Hematopoietic multipotent progenitor cell treated with erythropoietin and hydrocortisone succinate and interleukin-3 and kit ligand, for 17 days (in vitro differentiated cells): ENCODE data around the gene PROK1.

ENCODE experiments used
- DNase-seq: peaks from one replicate; pipeline ENCODE4 v3.0.0-alpha.2; 2015; ENCODE audit warnings: low spot score

The PROK1 gene

DNA sequence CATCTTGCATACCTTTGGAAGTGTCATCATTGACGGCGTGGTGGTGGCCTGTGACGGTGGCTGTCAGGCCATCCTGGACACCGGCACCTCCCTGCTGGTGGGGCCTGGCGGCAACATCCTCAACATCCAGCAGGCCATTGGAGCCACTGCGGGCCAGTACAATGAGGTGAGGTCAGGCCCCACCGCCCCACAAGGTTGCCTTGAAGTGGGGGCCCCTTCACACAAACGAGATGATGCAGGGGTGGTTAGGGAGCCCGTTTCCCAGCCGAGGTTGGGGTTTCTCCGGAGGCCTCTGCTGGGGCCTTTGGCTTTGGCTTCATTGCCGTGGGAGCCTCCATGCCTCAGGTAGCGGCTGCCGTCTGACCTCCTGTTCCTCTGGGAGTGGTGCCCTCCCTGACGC lies 38.5 kb downstream of the PROK1 start:
- no peak for DNase-seq

- no peak for DNase-seq
Measured at GRCh38 chr1:110489973-110490542, 39.1 kb downstream of the PROK1 start.

DNA sequence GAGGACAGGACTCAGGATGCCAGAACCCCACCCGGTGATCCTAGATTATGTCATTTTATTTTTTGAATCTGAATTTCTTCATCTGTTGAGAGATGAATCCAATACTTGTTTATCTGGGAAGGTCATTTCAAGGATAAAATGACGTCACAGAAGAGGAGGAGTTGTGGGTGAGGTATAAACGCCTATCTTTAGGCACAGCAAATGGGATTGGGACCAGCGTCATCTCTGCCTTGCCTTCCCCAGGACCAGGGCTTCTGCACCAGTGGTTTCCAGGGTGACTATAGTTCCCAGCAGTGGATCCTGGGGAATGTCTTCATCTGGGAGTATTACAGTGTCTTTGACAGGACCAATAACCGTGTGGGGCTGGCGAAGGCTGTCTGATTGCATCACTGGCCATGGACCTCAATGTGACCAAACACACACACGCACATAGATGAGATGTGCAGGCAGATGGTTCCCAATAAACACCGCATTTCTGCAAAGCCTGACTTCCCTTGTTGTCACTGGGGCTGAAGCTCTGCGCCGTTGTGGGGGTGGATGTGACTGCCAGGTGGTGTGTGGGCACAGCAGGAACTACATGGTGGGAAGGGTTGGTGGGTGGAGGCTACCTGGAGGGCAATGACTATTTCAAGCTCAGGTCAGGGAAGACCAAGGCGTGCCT lies 40.0 kb downstream of the PROK1 start:
- DNase-seq = no peak

- no peak for DNase-seq
Measured at GRCh38 chr1:110492573-110492972, 41.6 kb downstream of the PROK1 start.

GRCh38 chr1:110493059-110493699 lies 42.2 kb downstream of the PROK1 start:
- no peak for DNase-seq

GRCh38 chr1:110494036-110494435 lies 43.1 kb downstream of the PROK1 start:
- DNase-seq = no peak

DNA sequence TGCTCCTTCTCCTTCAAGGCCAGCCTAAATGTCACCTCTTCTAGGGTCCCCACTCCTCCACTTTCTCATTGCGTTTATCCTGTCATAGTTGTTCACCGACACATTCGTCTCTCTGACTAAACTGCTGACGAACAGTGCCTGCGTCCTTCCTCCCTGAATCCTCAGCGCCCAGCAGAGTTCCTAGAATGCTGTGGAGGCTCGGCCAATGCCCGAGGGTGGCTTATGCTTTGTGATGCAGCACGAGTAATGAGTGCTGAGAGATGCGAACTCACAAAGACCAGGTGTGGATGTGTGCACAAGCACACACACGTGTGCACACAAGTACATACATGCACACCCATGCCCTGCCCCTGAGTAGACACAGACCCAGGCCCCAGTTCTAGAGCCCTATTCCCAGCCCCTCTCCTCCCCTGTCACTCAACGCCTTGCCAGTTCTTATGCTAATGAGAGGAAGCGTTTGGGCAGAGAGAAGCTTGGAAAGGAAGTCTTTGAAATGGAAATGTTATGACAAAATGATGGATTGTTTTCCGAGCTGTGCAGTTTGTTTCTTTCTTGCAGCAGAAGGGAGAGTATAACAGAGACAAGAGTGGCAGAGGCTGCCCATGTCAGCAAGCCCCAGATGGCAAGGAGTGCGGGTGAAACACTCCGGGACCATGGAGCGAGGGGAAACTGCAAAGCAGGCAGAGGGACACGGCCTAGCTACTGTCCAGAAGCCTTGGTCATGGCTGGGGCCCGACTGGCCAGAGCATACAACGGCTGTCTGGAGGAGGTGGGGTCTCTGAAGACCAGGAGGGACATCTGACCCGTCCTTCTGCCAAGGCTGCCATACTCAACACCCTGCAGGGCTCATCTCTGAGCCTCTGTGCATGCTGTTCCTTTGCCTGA lies 43.8 kb downstream of the PROK1 start:
- DNase-seq = no peak

DNA sequence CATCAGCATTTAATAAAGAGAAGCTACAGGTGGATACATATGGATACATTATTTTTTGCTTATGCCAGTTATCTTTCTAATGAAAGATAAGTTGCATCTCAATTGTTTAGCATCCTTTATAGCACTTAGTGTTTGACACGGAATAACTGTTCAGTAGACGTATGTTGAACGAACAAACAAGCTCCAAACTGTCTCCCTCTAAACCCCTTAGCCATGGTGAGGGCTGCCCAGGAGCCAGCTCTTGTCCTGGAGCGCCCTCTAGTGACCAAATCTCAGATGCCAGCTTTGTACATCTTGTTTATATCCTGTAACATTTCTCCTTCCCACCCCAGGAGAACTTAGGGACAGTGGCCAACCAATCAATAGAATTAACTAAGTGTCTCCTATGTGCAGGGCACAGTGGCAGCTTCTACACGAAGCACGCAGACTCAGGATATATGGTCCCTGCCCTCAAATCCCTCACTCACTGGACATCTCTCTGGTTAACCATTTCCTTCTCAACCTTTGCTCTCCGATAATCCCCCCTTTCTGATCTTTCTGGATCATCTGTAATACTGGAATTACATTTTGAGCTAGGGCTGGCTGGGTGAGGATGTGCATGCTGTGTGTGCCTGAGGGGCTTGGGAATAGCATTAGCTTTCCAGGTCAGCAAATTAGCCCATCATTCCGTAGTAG lies 45.1 kb downstream of the PROK1 start:
- peak; percentile 83 for DNase-seq

DNA sequence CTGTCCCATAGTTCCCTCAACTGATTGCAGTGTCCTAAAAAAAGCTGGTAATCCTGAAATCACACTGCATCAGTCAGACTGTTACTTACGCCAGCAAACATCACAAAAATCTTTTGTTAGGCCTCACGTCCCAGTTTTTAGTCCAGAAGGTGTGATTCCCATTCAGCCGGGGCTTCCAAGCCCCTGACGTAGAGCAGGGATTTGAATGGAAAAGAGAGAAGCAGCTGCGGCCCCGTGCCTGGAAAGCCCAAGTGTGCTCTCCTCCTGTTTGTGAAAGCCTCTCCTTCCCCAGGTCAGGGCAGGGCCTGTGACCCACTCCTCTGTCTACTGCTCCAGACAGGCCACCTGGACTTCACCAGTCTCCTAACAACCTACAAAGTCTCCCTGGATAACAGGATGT lies 47.3 kb downstream of the PROK1 start:
- DNase-seq = no peak

DNA sequence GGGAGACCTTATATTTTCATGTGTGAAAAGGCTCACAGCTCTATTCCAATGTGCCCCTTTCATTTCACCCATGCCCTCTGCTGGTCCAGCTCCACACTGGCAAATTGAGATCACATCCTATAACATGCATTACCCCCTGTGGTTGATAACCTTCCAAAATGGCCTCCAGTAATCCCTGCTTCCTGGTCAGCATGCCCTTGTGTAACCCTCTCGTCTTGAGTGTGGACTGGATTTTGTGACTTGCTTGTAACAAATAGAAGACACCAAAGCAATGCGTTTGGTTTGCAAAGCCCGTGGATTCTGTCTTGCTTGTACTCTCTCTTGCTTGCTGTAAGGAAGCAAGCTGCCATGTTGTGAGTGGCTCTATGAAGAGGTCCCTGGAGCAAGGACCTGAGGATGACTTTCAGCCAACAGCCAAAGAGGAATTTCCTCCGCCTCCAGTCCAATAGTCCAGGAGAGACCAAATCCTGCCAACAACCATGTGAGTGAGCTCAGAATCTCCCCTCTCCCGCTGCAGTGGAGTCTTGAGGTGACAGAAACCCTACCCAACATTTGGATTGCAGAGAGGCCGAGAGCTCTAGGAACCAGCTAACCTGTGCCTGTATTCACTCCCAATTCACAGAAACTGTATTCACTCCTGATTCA lies 50.7 kb downstream of the PROK1 start:
- DNase-seq = no peak

- no peak for DNase-seq
Measured at GRCh38 chr1:110502402-110503151, 51.6 kb downstream of the PROK1 start.

GRCh38 chr1:110503471-110503870 lies 52.5 kb downstream of the PROK1 start:
- no peak for DNase-seq

DNA sequence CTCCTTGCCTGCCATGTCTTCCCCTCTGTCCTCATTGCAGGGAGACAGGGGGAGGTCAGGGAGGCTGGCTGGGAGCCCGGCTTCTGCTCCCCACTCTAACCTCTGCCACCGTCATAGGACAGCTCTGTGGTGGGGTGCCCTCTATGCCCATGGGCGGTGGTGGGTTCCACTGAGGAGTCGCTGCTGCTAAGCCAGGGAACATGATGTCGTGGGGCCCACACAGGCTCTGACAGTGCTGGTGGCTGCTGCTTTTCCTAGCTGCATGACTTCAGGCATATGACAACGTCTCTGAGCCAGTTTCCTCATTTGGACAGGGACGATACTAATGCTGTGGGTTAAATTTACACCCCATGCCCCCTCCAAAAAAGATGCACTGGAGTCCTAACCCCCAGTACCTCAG lies 53.3 kb downstream of the PROK1 start:
- no peak for DNase-seq

- no peak for DNase-seq
Measured at GRCh38 chr1:110505596-110505995, 54.6 kb downstream of the PROK1 start.

GRCh38 chr1:110506541-110506940 lies 55.6 kb downstream of the PROK1 start:
- no peak for DNase-seq
